ENCODE measurements around the gene MYLK2.

The MYLK2 gene

DNA sequence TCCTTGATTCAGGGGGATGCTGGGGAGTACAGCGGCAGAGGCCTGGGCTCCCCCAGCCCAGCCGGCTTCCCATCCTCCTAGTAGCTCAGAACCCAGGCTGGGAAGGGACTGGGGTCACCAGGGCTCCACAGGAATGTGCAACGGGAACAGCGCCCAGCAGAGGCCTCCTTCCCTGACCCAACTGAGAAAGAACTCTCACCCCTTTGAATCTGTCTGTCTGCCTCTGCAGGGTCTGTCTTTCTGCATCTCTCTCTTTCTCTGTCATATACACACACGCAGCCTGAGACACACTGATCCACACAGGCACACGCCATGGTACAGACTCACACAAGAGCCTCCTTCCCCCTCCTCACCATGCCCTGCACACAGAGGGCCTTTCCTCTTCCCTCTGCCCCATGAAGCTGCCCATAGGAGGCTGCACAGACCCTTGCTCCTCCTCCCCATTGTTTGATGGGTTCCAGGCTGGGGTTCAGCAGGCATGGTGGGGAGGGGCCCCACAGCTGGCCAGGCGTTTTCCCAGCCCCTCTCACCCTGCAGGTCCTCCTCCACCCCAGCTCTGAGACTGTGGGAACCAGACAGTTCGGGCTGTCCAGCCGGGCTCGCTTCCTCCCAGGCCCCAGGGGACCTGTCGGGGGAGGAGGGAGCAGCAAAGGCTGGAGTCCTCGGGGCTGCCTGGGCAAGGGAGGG lies 23.5 kb downstream of the MYLK2 start:
- H3K18ac ChIP-seq (ENCODE audit: low read length), result peak overlapping the region; percentile 92
- H4K8ac ChIP-seq (ENCODE audit: low read depth, low read length), result peak overlapping the region; percentile 24
- H3K27me3 ChIP-seq (ENCODE audit: control insufficient read depth in 3 of 3, insufficient read depth in 3 of 3, low read depth in 1 of 3, low read length in 3 of 3), result no peaks in the 10 kb centered on the region
- H2AFZ ChIP-seq (ENCODE audit: low read length), result peak overlapping the region; percentile 87
- peaks cover 44% of the 10 kb centered on the region in 2 donors for H3K4me1 ChIP-seq (ENCODE audit: control insufficient read depth in 2 of 2, insufficient read depth in 1 of 2, low read depth in 1 of 2, low read length in 2 of 2)
- H3K4me2 ChIP-seq (ENCODE audit: insufficient read depth, low read length, poor library complexity, severe bottlenecking), result no peak overlapping the region
- WGBS, 2 donors (ENCODE audit: extremely low coverage in 2 of 2, insufficient read length in 2 of 2, insufficient replicate concordance in 1 of 2), result no CpG with 5 or more reads among the region's 12 CpGs
- H3K9me3 ChIP-seq (replicated peaks in 1 of 2; ENCODE audit: control insufficient read depth in 2 of 2, insufficient read depth in 1 of 2, low read depth in 1 of 2, low read length in 2 of 2), result no peaks in the 10 kb centered on the region
- peak overlapping the region; percentile 26 for H3K23ac ChIP-seq (ENCODE audit: low read depth, low read length, poor library complexity)
- H3K79me1 ChIP-seq (ENCODE audit: low read depth, low read length), result no peaks in the 10 kb centered on the region
- peak overlapping the region; percentile 73 for H4K91ac ChIP-seq (ENCODE audit: low read depth, low read length, poor library complexity)
- H2BK120ac ChIP-seq (ENCODE audit: low read depth, low read length), result peak overlapping the region; percentile 57
- no peaks in the 10 kb centered on the region for H3K36me3 ChIP-seq (replicated peaks in 1 of 2; ENCODE audit: control insufficient read depth in 2 of 2, insufficient read depth in 2 of 2, low read length in 2 of 2)
- peak overlapping the region; percentile 28 for H3K14ac ChIP-seq (ENCODE audit: low read length)
- DNase-seq (ENCODE audit: low spot score), result no peak
- no peak overlapping the region for H3K27ac ChIP-seq (replicated peaks; ENCODE audit: low read length)
- peak overlapping the region; percentile 33 for H3K9ac ChIP-seq (ENCODE audit: low read depth, low read length, poor library complexity)
- peak overlapping the region; percentile 3 for H2BK12ac ChIP-seq (ENCODE audit: low read length)
- H3K4ac ChIP-seq (ENCODE audit: low read length), result peak overlapping the region; percentile 61
- peak overlapping the region in 1 of 2 donors; percentile 13 for H3K4me3 ChIP-seq (ENCODE audit: low read length in 2 of 2)
- H2BK5ac ChIP-seq (ENCODE audit: low read length), result peak overlapping the region; percentile 46
- peak overlapping the region; percentile 72 for H2AK5ac ChIP-seq (ENCODE audit: low read depth, low read length)
- peak overlapping the region; percentile 70 for H2BK15ac ChIP-seq (ENCODE audit: low read length)

- Histone ChIP-seq H2BK12ac (ENCODE audit: low read length) (peak overlapping the region; percentile 3), H2BK120ac (ENCODE audit: low read depth, low read length) (no peak overlapping the region), H4K91ac (ENCODE audit: low read depth, low read length, poor library complexity) (peak overlapping the region; percentile 19), H2BK15ac (ENCODE audit: low read length) (peak overlapping the region; percentile 5), H3K9me3 (replicated peaks in 1 of 2; ENCODE audit: control insufficient read depth in 2 of 2, insufficient read depth in 1 of 2, low read depth in 1 of 2, low read length in 2 of 2) (no peaks in the 10 kb centered on the region), H3K27ac (replicated peaks; ENCODE audit: low read length) (no peak overlapping the region), H2BK5ac (ENCODE audit: low read length) (peak overlapping the region; percentile 39), H3K4me3 (ENCODE audit: low read length in 2 of 2) (no peak overlapping the region), H2AK5ac (ENCODE audit: low read depth, low read length) (peak overlapping the region; percentile 47), H3K9ac (ENCODE audit: low read depth, low read length, poor library complexity) (no peak overlapping the region), H3K14ac (ENCODE audit: low read length) (no peak overlapping the region), H3K23ac (ENCODE audit: low read depth, low read length, poor library complexity) (no peak overlapping the region), H3K18ac (ENCODE audit: low read length) (peak overlapping the region; percentile 92), H2AFZ (ENCODE audit: low read length) (peak overlapping the region; percentile 87), H3K4ac (ENCODE audit: low read length) (no peak overlapping the region), H3K4me1 (ENCODE audit: control insufficient read depth in 2 of 2, insufficient read depth in 1 of 2, low read depth in 1 of 2, low read length in 2 of 2) (peaks cover 37 to 40% of the 10 kb centered on the region in 2 donors), H4K8ac (ENCODE audit: low read depth, low read length) (no peak overlapping the region), H3K27me3 (ENCODE audit: control insufficient read depth in 3 of 3, insufficient read depth in 3 of 3, low read depth in 1 of 3, low read length in 3 of 3) (no peaks in the 10 kb centered on the region), H3K79me1 (ENCODE audit: low read depth, low read length) (no peaks in the 10 kb centered on the region), H3K4me2 (ENCODE audit: insufficient read depth, low read length, poor library complexity, severe bottlenecking) (no peak overlapping the region), H3K36me3 (replicated peaks in 1 of 2; ENCODE audit: control insufficient read depth in 2 of 2, insufficient read depth in 2 of 2, low read length in 2 of 2) (no peaks in the 10 kb centered on the region)
- no peak for DNase-seq (ENCODE audit: low spot score)
- no CpG with 5 or more reads among the region's 6 CpGs for WGBS, 2 donors (ENCODE audit: extremely low coverage in 2 of 2, insufficient read length in 2 of 2, insufficient replicate concordance in 1 of 2)
Observed at GRCh38 chr20:31843288-31843687, 24.1 kb downstream of the MYLK2 start.

- Histone ChIP-seq H3K18ac (ENCODE audit: low read length) (peak overlapping the region; percentile 69), H3K14ac (ENCODE audit: low read length) (no peak overlapping the region), H2BK12ac (ENCODE audit: low read length) (no peak overlapping the region), H3K23ac (ENCODE audit: low read depth, low read length, poor library complexity) (no peak overlapping the region), H2AK5ac (ENCODE audit: low read depth, low read length) (peak overlapping the region; percentile 47), H4K91ac (ENCODE audit: low read depth, low read length, poor library complexity) (no peak overlapping the region), H3K36me3 (replicated peaks in 1 of 2; ENCODE audit: control insufficient read depth in 2 of 2, insufficient read depth in 2 of 2, low read length in 2 of 2) (no peaks in the 10 kb centered on the region), H3K4me3 (ENCODE audit: low read length in 2 of 2) (no peak overlapping the region), H4K8ac (ENCODE audit: low read depth, low read length) (no peak overlapping the region), H3K27ac (replicated peaks; ENCODE audit: low read length) (no peak overlapping the region), H3K4me1 (ENCODE audit: control insufficient read depth in 2 of 2, insufficient read depth in 1 of 2, low read depth in 1 of 2, low read length in 2 of 2) (peaks cover 35 to 36% of the 10 kb centered on the region in 2 donors), H3K9ac (ENCODE audit: low read depth, low read length, poor library complexity) (no peak overlapping the region), H2BK15ac (ENCODE audit: low read length) (peak overlapping the region; percentile 100), H3K9me3 (replicated peaks in 1 of 2; ENCODE audit: control insufficient read depth in 2 of 2, insufficient read depth in 1 of 2, low read depth in 1 of 2, low read length in 2 of 2) (no peaks in the 10 kb centered on the region), H3K79me1 (ENCODE audit: low read depth, low read length) (no peaks in the 10 kb centered on the region), H3K4me2 (ENCODE audit: insufficient read depth, low read length, poor library complexity, severe bottlenecking) (no peak overlapping the region), H2BK120ac (ENCODE audit: low read depth, low read length) (no peak overlapping the region), H2BK5ac (ENCODE audit: low read length) (peak overlapping the region; percentile 39), H3K27me3 (ENCODE audit: control insufficient read depth in 3 of 3, insufficient read depth in 3 of 3, low read depth in 1 of 3, low read length in 3 of 3) (peaks cover 0 to 5% (median 1%) of the 10 kb centered on the region in 3 experiments), H3K4ac (ENCODE audit: low read length) (no peak overlapping the region), H2AFZ (ENCODE audit: low read length) (no peak overlapping the region)
- DNase-seq (ENCODE audit: low spot score), result no peak
- no CpG with 5 or more reads among the region's 5 CpGs for WGBS, 2 donors (ENCODE audit: extremely low coverage in 2 of 2, insufficient read length in 2 of 2, insufficient replicate concordance in 1 of 2)
Observed at GRCh38 chr20:31843881-31844280, 24.7 kb downstream of the MYLK2 start.

GRCh38 chr20:31844737-31845299 lies 25.7 kb downstream of the MYLK2 start:
- H4K91ac ChIP-seq (ENCODE audit: low read depth, low read length, poor library complexity), result peak overlapping the region; percentile 32
- H3K9me3 ChIP-seq (replicated peaks in 1 of 2; ENCODE audit: control insufficient read depth in 2 of 2, insufficient read depth in 1 of 2, low read depth in 1 of 2, low read length in 2 of 2), result no peaks in the 10 kb centered on the region
- peak overlapping the region; percentile 43 for H3K4ac ChIP-seq (ENCODE audit: low read length)
- H3K36me3 ChIP-seq (replicated peaks in 1 of 2; ENCODE audit: control insufficient read depth in 2 of 2, insufficient read depth in 2 of 2, low read length in 2 of 2), result no peaks in the 10 kb centered on the region
- H3K9ac ChIP-seq (ENCODE audit: low read depth, low read length, poor library complexity), result peak overlapping the region; percentile 85
- H3K27ac ChIP-seq (replicated peaks; ENCODE audit: low read length), result no peak overlapping the region
- peak overlapping the region; percentile 48 for H3K23ac ChIP-seq (ENCODE audit: low read depth, low read length, poor library complexity)
- peak overlapping the region; percentile 100 for H2BK15ac ChIP-seq (ENCODE audit: low read length)
- no peaks in the 10 kb centered on the region for H3K79me1 ChIP-seq (ENCODE audit: low read depth, low read length)
- peak overlapping the region; percentile 86 for H2AFZ ChIP-seq (ENCODE audit: low read length)
- H3K27me3 ChIP-seq (ENCODE audit: control insufficient read depth in 3 of 3, insufficient read depth in 3 of 3, low read depth in 1 of 3, low read length in 3 of 3), result peaks cover 0 to 11% (median 10%) of the 10 kb centered on the region in 3 experiments
- peak overlapping the region; percentile 48 for H2BK120ac ChIP-seq (ENCODE audit: low read depth, low read length)
- H3K18ac ChIP-seq (ENCODE audit: low read length), result peak overlapping the region; percentile 92
- H3K14ac ChIP-seq (ENCODE audit: low read length), result peak overlapping the region; percentile 49
- peak overlapping the region; percentile 96 for H2AK5ac ChIP-seq (ENCODE audit: low read depth, low read length)
- H2BK12ac ChIP-seq (ENCODE audit: low read length), result peak overlapping the region; percentile 97
- peak overlapping the region; percentile 85 for H4K8ac ChIP-seq (ENCODE audit: low read depth, low read length)
- no peak for DNase-seq (ENCODE audit: low spot score)
- H3K4me1 ChIP-seq (ENCODE audit: control insufficient read depth in 2 of 2, insufficient read depth in 1 of 2, low read depth in 1 of 2, low read length in 2 of 2), result peaks cover 35 to 36% of the 10 kb centered on the region in 2 donors
- no peak overlapping the region for H3K4me2 ChIP-seq (ENCODE audit: insufficient read depth, low read length, poor library complexity, severe bottlenecking)
- H3K4me3 ChIP-seq (ENCODE audit: low read length in 2 of 2), result no peak overlapping the region
- peak overlapping the region; percentile 85 for H2BK5ac ChIP-seq (ENCODE audit: low read length)
- WGBS, 2 donors (ENCODE audit: extremely low coverage in 2 of 2, insufficient read length in 2 of 2, insufficient replicate concordance in 1 of 2), result no CpG with 5 or more reads among the region's 28 CpGs

Data from neuronal stem cell (in vitro differentiated cells).